ENCODE measurements around the gene STK17B.

STK17B gene

GRCh38 chr2:196153480-196153879 lies 17.9 kb downstream of the STK17B start:
- DNase-seq: no peak

- no peak for DNase-seq
These were observed 21.4 kb downstream of the STK17B start for GRCh38 chr2:196149948-196150347.

- DNase-seq: no peak
These were observed 22.6 kb downstream of the STK17B start for GRCh38 chr2:196148736-196149135.

- DNase-seq: no peak
These were observed 26.1 kb downstream of the STK17B start for GRCh38 chr2:196145256-196145655.

GRCh38 chr2:196144513-196145126 lies 26.8 kb downstream of the STK17B start:
- DNase-seq: no peak

GRCh38 chr2:196143730-196144131 lies 27.6 kb downstream of the STK17B start:
- no peak for DNase-seq

- no peak for DNase-seq
These were observed 28.6 kb downstream of the STK17B start for GRCh38 chr2:196142825-196143224.

GRCh38 chr2:196140213-196140612 lies 31.2 kb downstream of the STK17B start:
- DNase-seq: no peak

GRCh38 chr2:196137271-196137670 lies 34.1 kb downstream of the STK17B start:
- no peak for DNase-seq

GRCh38 chr2:196136151-196136550 lies 35.2 kb downstream of the STK17B start:
- DNase-seq: no peak

GRCh38 chr2:196131949-196132925 lies 39.1 kb downstream of the STK17B start:
- DNase-seq: no peak

- DNase-seq: no peak
These were observed 39.9 kb downstream of the STK17B start for GRCh38 chr2:196131384-196131937.

GRCh38 chr2:196130039-196130825 lies 41.1 kb downstream of the STK17B start:
- DNase-seq: no peak

GRCh38 chr2:196128749-196129148 lies 42.6 kb downstream of the STK17B start:
- no peak for DNase-seq

GRCh38 chr2:196125596-196125995 lies 45.8 kb downstream of the STK17B start:
- DNase-seq: no peak

- DNase-seq: no peak
These were observed 47.6 kb downstream of the STK17B start for GRCh38 chr2:196123679-196124373.

GRCh38 chr2:196119926-196120325 lies 51.5 kb downstream of the STK17B start:
- DNase-seq: no peak

GRCh38 chr2:196117214-196117705 lies 54.1 kb downstream of the STK17B start:
- no peak for DNase-seq

- no peak for DNase-seq
These were observed 58.1 kb downstream of the STK17B start for GRCh38 chr2:196113061-196113974.

GRCh38 chr2:196112418-196113034 lies 58.9 kb downstream of the STK17B start:
- no peak for DNase-seq

GRCh38 chr2:196108604-196109003 lies 62.8 kb downstream of the STK17B start:
- DNase-seq: no peak

All from NCI-H146 (cell line).